Measurements from ENCODE around the gene TCF3.
"Not testable (repeated sequence)": the region's sequence is repeated elsewhere in the genome, so short reads cannot be mapped to it uniquely, and the experiment has no call there.

TCF3 gene

DNA sequence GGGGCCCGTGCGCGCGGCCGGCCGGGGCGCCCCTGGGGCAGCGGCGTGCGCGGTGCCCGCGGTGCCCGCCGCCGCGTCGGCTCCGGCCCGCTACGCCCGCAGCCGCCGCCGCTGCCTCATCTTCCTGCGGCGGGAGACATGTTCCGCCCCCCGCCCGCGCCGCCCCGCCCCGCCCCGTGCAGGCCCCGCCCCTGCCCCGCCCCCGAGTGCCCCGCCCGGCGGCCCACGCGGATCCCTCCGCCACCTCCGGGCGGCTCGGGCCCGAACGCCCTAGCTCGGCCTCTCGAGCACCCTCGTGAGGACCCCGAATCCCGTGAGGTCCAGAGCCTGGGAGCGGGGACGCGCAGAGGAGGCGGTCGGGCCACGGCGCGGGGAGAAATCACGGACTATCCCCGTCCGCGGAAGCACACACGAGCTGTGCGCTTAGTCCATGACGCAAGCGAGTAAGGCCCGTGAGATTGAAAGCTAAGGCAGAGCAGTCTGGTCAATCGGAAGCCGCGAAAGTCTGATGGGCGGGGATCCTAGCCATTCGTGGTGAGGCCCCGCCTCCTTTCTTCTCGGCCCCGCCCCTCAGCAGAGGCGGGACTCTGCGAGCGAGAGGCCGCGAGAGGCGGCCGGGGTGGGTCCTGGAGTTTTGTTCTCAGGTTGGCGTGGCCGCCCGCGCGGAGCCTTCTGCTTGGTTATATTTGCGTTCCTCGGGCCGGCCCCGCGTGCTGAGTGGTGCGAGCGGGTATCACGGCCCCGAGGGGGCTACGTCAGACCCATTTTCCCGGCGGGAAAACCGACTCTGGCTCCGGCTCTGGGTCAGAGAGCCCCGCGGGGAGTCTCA, at the start of gene TCF3:
TCF3 (minus strand) TSS at position 145 of the 829 bp plus-strand sequence. CDS start 2,367 bp downstream, outside the sequence.
- H3K4me3 ChIP-seq (replicated peaks; ENCODE audit: low read depth, low read length) = peak within 1 kb of the TSS; percentile 82
- DNase-seq (ENCODE audit: extremely low read depth, low read depth) = peak; percentile 96
- TF ChIP-seq CTCF (IDR thresholded peaks at IDR 0.05; ENCODE audit: low read depth, low read length, missing control alignments) = no peak

DNA sequence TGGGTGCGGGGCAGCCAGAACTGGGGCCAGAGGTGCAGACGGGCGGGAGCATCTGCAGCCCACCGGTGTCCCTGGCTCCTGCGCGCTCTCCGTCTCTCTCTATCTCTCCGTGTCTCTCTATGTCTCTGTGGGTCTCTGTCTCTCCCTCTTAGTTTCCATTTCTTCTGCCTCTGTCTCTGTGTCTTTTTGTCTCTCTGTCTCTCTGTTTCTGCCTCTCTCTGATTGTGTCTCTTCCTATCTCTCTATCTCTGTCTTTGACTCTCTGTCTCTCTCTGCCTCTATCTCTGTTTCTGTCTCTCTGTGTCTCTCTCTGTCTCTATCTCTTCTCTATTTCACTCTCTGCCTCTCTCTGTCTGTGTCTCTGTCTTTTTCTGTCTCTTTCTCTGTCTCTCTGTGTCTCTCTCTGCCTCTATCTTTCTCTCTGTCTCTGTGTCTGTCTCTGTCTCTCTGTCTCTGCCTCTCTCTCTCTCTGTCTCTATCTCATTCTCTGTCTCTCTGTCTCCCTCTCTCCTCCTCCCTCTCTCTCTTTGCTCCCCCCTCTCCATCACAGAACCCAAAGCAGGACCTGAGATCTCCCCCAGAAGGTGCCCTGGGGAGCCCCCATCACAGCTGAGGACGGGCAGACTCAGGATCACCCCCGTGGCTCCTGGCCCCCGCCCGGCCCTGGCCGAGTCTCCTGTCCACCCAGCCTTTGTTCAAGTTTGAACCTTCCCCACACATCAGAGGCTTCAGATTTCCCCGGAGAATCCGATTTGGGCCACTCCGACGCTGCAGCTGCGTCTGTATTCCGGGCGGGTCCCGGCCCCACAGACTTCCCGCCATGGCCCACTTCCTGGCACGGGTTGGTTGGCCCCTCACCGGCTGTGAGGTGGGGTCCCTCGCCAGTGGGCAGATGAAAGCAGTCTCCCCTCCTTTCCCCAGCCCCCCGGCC, 48.6 kb upstream of the TCF3 start:
- TF ChIP-seq CTCF (IDR thresholded peaks at IDR 0.05; ENCODE audit: low read depth, low read length, missing control alignments) = no peak
- no peak for DNase-seq (ENCODE audit: extremely low read depth, low read depth)

DNA sequence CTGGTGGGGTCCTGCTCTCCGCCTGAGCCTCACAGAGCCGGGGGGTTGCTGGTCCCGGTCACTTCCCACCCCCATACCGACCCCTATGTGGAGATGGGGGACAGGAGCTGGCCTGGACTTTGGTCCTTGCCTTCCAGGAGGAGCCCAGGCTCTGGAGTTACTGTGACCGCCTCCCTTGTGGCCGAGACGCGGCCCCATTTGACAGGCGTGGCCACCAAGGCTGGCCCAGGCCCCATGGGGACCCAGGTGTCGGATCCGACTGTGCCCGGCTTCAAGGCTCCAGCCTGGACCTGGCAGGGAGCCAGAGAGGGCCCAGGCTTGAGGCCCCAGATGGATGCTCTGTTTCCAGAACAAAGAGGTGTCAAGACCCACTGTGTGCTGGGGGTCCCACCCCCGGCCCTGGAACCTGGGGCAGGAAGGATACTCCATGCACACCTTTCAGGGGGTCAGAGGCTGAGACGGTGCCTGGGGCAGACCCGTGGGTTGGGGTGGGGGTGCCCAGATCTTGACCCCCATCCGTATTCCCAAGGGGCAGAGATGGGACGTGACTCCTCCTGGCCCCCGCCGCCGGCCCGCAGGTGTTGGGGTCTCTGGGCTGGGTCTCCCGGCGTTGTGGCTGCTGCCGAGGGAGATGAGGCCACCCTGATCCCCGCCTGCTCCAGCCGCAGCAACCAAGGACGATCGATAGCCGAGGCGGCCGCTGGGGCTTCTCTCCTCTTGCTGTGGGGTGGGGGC, 47.8 kb upstream of the TCF3 start:
- no peak for DNase-seq (ENCODE audit: extremely low read depth, low read depth)
- TF ChIP-seq CTCF (IDR thresholded peaks at IDR 0.05; ENCODE audit: low read depth, low read length, missing control alignments) = no peak
- no peak overlapping the region for H3K4me3 ChIP-seq (replicated peaks; ENCODE audit: low read depth, low read length)

More for the DNA sequence above, 48.6 kb upstream of the TCF3 start:
- no peak overlapping the region for H3K4me3 ChIP-seq (replicated peaks; ENCODE audit: low read depth, low read length)

- DNase-seq (ENCODE audit: extremely low read depth, low read depth) = no peak
- no peak for TF ChIP-seq CTCF (IDR thresholded peaks at IDR 0.05; ENCODE audit: low read depth, low read length, missing control alignments)
- H3K4me3 ChIP-seq (replicated peaks; ENCODE audit: low read depth, low read length) = no peak overlapping the region
These were observed 47.0 kb upstream of the TCF3 start for GRCh38 chr19:1699386-1699785.

DNA sequence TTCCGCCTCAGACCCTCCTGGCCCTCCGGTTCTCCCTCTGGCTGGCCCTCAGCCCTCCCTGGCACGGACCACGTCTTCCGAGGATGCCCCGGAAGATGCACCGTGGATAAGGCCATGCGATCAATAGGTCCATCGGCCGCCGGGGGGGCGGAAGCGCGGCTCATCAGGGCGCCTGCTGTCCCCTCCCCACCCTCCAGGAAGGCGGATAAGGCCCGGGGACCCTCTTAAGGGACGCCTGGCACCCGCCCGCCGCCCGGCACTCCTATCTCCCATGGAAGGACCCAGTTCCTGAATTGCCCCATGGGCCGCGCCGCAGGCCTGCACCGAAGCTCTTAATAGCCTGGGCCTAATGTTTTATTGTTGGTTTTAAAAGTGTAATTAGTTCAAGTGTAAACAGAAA, 46.2 kb upstream of the TCF3 start:
- no peak for DNase-seq (ENCODE audit: extremely low read depth, low read depth)
- H3K4me3 ChIP-seq (replicated peaks; ENCODE audit: low read depth, low read length) = no peak overlapping the region
- no peak for TF ChIP-seq CTCF (IDR thresholded peaks at IDR 0.05; ENCODE audit: low read depth, low read length, missing control alignments)

- H3K4me3 ChIP-seq (replicated peaks; ENCODE audit: low read depth, low read length); DNase-seq (ENCODE audit: extremely low read depth, low read depth): not testable (repeated sequence)
These were observed 43.1 kb upstream of the TCF3 start for GRCh38 chr19:1695481-1695880.

Data from HFF-Myc (cell line).